IPS DF 4.7 (cell line): Measurements from ENCODE around the gene THSD4.

Experiments
- DNase-seq: peaks from one replicate; pipeline ENCODE4 v3.0.0-alpha.2; 2013; ENCODE audit warnings: low spot score; ENCODE audit errors: extremely low read depth

THSD4 gene

DNA sequence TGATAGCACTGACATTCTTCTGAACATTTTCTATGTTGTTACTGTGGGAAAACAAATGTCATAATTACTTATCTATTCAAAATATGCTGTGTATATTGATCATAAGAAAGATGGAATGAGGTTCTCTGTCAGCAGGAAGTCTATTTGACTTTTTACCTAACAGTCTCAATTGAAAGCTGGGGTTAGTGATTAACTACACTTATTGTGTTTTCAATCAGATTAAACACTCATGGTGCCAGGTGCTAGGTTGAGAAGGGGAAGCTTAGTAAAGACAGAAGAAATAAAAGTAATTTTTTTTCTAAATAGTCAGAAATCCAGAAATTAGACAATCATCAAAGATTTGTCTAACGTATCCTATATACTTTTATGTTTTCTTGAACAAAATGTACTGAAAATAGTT lies 414.1 kb downstream of the THSD4 start:
- no peak for DNase-seq

- no peak for DNase-seq
Measured at GRCh38 chr15:71530116-71530515, 414.8 kb downstream of the THSD4 start.

DNA sequence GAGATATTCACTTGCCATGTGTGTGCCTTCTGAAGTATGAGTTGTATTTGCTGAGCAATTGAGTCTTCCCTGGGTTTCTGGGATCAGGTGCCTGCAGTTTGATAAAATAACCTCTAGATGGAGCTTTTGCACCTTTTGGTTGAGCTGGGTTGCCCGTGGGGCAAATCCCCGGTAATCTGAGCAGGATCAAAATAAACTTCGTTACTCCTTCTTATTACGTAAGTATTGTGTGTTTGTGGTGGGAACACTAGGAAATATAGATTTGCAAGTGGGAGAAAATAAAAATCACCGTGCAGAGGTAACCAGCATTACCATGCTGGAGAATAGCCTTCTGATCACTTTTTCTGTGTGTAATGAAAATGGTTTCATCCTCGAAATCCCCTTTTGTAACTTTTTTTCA lies 417.7 kb downstream of the THSD4 start:
- peak; percentile 56 for DNase-seq

GRCh38 chr15:71538181-71538580 lies 422.9 kb downstream of the THSD4 start:
- DNase-seq, result no peak

- DNase-seq, result no peak
Measured at GRCh38 chr15:71541746-71542145, 426.5 kb downstream of the THSD4 start.

DNA sequence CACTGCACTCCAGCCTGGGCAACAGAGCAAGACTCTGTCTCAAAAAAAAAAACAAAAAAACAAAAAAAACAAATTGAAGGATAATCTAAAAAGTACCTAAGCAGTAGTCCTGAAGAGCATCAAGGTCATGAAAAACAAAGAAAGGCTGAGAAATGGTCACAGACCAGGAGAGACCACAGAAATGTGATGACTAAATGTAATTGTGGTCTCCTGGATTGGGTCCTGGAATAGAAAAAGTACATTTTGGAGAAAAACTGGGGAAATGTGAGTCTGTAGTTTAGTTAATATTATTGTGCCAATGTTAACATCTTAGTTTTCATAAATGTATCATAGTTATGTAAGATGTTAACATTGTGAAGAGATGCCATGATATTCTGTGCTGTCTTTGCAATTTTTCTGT lies 427.6 kb downstream of the THSD4 start:
- no peak for DNase-seq

DNA sequence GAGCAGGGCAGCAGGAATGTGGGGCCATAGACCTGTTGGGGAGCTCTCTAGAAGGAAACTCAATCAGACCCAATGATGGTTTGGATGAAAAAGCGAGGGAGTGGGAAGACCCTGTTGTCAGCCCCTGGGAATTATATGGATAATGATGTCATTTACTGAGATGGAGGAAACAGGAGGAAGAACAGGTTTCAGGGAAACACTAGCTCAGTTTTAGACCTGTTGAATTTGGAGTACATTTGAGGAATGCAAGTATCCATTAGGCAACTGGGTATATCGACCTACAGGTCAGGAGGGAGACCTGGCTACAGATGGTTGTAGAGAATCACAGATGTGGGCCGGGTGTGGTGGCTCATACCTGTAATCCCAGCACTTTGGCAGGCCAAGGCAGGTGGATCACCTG lies 428.1 kb downstream of the THSD4 start:
- DNase-seq, result no peak

- DNase-seq, result no peak
Measured at GRCh38 chr15:71545223-71545760, 430.0 kb downstream of the THSD4 start.

- DNase-seq, result no peak
Measured at GRCh38 chr15:71545923-71546322, 430.7 kb downstream of the THSD4 start.

- DNase-seq, result no peak
Measured at GRCh38 chr15:71547011-71547410, 431.7 kb downstream of the THSD4 start.

GRCh38 chr15:71548401-71548807 lies 433.1 kb downstream of the THSD4 start:
- DNase-seq, result no peak

DNA sequence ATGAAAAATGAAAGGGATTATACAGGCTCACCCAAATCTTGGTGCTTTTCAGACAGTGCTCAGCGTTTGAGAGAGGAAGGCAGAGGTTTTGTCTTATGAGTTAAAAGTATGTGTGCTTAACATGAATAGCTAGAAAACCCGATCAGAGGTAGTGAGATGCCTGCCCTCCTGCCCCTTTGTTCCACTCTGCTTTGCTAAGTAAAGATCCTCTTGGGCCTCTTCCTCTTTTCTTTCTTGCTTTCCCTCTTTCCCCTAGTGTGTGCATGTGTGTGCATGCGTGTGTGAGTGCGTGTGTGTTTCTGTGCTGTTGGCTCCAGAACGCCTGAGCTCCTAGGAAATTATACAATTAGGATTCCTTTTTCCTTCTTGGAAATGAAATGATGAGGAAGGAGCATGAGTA lies 433.8 kb downstream of the THSD4 start:
- no peak for DNase-seq

GRCh38 chr15:71549697-71550096 lies 434.4 kb downstream of the THSD4 start:
- no peak for DNase-seq

DNA sequence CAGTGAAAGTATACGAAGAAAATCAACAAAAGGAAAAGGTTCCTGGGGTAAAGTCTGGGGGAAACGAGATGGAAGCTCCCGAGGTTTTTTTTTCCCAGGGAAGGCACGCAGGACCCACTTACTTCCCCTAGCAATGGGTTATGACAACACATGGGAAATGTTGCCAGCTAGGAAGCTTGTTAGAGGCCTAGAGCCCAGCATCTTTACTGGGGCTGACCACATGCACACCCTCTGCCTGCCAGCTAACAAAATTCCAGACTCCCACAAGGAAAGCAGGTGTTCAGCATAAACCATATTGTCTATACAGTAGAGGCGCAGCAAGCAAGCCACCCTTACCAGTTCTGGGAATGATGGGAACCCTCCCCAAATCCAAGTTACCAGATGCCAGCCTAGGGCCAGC lies 436.3 kb downstream of the THSD4 start:
- DNase-seq, result no peak

- no peak for DNase-seq
Measured at GRCh38 chr15:71559098-71559497, 443.8 kb downstream of the THSD4 start.

- DNase-seq, result no peak
Measured at GRCh38 chr15:71559616-71560015, 444.3 kb downstream of the THSD4 start.

GRCh38 chr15:71562251-71562650 lies 447.0 kb downstream of the THSD4 start:
- no peak for DNase-seq

DNA sequence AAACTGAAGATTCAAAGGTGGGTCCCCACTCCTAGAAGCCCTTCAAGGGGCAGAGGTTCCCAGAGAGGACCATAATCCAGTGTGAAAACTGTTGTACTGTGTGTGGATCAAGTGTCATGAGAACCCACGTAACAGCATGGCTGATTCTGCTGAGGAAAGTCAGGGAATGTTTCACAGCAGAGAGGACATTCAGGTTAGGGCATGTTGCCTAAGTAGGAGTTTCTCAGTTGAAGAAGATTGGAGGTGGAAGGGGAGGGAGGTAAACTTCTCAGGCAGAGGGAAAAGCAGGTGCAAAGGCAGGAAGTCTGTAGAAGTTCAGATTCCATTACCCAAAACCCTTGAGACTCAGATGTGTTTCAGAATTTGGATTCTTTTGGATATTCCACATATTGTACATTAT lies 448.9 kb downstream of the THSD4 start:
- no peak for DNase-seq

- DNase-seq, result no peak
Measured at GRCh38 chr15:71565006-71565405, 449.7 kb downstream of the THSD4 start.

DNA sequence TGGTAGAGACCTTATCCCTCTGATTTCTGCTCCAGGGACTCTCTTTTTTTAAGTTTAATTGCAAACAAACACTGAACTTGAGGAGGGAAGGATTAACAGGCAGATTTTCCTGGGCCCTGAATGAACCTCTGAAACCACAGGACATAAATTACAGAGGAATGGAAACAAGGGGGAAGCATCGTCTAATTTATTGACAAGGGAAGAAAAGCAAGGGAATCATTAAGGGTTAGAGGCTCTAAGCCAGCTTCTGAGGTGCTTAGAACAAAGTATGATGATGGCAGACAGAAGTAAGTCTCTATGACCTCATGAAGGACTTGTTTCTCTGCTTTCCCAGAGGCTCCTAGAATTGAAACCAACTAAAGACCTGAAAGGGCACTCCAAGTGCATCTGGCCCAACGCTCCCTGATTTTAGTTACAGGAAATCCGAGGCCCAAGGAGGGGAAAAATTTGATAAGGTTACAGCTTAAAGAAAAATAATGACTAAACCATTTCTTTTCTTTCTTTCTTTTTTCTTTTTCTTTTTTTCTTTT lies 450.4 kb downstream of the THSD4 start:
- DNase-seq, result no peak

DNA sequence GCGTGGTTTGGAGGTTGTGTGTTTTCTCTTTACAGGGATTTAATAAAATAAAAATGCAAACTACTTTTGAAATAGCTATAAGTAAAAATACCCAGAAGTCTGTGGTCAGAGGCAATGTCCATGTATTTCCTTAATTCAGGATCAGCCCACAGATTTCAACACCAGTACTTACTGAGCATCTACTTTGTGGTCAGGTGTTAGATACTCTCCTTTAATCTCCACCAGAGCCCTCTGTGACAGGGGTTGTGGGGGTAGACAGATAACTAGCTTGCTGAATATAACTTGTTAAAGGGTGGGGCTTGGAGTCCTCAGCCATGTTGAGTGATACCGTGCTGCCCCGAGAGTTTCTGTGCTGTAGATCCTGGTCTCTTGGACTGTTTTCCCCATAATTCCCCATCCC lies 451.0 kb downstream of the THSD4 start:
- DNase-seq, result no peak

GRCh38 chr15:71567173-71567572 lies 451.9 kb downstream of the THSD4 start:
- no peak for DNase-seq

- DNase-seq, result no peak
Measured at GRCh38 chr15:71568227-71568626, 453.0 kb downstream of the THSD4 start.

- no peak for DNase-seq
Measured at GRCh38 chr15:71570736-71571135, 455.5 kb downstream of the THSD4 start.
